Retina (tissue), 1 donor: Measurements from ENCODE around the gene GFAP.

Experiments
- DNase-seq: peaks from one replicate; pipeline ENCODE4 v3.0.0-alpha.2; 2016

The GFAP gene

DNA sequence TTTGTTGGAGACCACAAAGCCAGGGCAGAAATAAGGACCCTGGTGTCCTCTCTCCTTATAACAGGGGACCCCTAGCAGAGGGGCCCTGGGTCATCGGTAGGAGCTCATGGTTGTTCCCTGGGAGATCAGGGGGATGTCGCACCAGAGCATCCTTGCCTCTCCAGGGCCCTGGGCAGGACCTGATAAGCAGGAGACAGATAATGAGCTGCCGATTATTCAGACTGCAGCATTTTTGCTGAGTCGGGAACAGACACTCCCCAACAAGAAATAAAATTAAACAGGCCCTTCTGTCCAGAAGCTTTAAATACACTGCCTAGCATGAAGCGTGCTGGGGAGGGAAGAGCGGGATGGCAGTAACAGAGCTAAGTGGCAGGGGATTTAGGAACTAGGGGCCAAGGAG is 15.4 kb upstream of the GFAP start:
- no peak for DNase-seq

DNA sequence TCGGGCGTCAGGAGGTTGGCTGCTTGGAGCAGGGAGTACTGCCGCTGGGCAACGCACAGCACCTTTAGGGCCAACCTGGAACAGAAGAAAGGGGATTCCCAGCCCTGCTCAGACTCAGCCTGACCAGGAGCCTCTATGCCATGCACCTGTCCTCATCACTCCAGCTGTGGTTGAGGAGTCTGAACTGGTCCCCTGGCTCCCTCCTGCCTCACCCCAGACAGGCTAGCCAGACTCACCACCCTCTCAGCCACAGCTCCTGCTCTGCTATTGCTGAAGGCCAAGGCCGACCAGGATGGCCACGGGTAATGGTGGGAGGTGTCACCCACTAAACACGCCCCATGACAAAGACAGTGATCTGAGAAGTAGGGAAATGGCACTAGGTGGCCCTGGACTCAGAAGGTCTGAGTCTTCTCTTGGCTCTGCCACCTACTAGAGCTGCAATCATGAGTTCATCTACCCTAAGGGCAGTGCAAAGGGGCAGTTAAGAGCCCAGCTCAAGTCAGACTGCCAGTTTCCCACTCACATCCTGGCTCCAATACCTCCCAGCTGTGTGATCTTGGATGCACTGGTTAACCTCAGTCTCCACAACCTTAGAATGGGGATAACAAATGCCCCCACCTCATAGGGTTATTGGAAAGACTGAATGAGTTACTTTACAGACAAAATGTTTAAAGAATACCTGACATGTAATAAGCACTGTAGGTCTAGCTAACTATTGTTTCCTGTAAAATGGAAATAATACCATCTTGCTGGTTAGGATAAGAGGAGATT is 13.8 kb upstream of the GFAP start:
- DNase-seq, result no peak

- no peak for DNase-seq
These were observed 12.8 kb upstream of the GFAP start for GRCh38 chr17:44928136-44928535.

DNA sequence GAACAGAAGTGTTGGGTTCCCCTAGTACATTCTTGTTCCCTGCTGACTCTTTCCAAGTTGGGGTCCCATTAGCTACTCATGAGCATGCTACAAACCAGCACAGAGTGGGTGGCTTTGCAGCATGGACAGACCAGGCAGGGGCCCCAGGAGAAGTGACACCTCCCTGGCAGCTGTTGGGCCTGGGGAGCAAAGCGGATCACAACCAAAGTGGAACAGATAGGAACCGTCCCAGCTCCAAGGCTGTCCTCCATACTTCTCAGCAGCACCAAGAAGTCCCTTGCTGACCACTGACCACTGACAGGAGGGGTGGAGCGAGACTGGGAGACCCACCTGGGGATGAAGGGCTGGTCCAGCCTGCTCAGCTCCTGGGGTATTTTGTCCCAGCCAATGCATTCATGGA is 12.4 kb upstream of the GFAP start:
- DNase-seq, result no peak

DNA sequence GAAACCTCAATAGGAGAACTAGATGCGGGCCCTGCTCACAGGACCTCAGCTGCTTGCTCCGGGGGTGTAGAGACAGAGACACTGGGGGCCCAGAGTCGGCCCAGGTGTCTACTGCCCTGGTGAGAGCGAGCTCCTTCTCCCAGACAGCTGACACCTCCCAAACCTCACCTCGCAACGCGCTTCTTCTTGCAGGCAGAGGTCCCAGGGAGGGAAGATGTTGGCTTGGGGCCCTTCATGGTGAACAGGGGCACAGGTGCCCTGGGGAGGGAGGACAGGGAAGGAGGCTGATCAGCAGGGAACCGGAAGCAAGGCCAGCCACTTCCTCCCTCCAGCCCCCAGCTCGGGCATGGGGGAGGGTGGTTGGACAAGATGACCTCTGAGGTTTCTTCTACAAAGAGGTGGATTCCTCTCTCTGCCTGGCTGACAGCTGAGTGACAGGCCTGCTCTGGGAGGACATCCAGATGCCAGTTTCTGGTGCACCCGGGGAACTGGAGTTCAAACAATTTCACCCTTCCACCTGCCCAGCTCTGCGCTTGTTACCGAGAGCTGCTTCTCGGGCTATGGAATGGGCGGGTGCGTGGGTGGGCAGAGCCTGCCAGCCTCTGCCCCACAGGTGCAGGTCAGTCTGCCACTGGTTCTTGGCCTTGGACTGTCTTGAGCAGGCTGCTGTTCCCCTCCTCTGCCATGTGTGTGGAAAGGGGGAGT is 11.7 kb upstream of the GFAP start:
- DNase-seq, result no peak

GRCh38 chr17:44925731-44926697 is 10.7 kb upstream of the GFAP start:
- no peak for DNase-seq

- no peak for DNase-seq
These were observed 8.8 kb upstream of the GFAP start for GRCh38 chr17:44924107-44924544.

DNA sequence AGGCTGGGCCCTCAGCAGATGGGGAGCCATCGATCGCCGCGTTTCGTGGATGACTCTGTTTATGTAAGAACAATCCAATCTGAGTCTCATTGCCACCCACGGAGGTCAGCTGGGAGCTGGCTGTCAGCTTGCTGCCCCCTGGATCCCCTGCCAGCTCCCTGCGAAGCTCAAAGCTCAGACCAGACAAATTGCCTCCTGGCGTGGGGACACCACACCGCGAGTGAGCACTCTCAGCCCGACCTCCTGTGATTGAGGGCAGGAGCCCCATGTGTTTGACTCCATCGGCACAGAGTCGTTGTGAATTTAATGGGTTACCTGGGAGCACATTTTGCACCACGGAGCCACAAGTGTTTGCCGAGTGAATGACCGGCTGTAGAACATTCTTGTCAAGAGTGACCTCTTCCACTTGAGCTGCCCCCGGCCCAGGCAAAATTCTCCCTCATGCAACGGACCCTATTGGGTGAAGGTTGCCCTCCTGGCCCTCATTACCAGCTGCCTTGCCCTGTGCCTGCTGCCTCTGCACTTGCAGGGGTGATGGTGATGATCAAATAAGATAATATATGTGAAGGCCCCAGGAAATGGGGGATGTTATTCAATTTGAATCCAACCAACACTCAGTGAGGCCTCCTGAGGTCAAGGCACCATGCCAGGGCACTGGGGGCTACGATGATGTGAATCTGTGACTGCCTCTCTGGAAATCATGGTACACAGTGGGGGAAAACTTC is 7.6 kb upstream of the GFAP start:
- DNase-seq, result peak; percentile 56

GRCh38 chr17:44922136-44922535 is 6.8 kb upstream of the GFAP start:
- no peak for DNase-seq

DNA sequence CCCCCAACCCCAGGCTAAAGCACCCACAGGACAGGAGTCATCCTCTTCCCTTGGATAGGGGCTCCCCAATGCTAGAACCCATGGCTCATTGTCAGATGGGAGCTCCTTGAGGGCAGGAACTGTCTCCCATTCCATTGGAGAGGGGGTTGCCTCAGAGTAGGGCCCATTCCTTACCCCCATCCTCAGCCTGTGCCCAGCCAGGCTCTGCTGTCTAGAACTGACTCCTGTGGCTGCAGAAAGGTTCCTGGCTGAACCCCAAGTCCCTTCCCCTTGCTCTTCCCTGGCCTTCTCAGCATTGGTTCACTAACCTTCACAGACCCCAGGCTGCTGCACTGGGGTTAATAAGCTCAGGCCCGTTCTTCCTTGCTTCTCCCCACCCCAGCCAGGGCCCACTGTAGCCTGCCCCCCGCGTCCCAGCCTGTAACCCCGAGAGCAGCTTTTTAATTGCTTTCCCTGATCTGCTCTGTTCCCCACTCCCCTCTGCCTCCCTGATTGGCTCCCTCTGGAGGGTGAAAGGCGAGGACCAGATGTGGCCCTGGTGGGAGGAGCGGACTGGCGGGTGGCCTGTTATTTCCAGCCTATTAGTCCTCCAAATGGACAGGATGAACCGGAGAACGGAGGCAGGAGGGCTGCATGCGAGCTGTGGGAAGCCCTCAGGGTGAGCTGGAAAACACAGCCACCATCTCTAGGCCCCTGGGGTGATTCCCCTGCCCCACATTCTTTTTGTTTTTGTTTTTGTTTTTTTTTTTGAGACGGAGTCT is 6.0 kb upstream of the GFAP start:
- DNase-seq, result peak; percentile 81

DNA sequence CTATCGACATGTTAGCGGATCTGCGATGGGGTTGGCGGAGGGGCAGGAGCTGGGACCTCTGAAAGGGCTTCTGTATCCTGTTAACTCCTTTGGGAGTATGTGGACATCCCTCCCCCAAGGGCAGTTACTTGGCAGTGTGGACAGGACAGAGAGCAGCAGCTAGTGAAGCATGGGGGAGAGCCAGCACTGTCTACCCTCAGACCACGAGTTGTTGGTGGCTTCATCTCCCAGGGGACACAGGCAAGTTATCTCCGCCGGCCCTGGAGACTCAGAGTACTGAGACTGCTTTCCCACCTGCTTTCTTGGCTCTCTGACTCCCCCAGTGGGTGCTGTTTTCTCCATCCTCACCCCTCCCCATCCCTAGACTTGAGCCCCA is 5.3 kb upstream of the GFAP start:
- DNase-seq, result no peak

- DNase-seq, result peak; percentile 82
These were observed 4.7 kb upstream of the GFAP start for GRCh38 chr17:44919885-44920564.

GRCh38 chr17:44919411-44919810 is 4.1 kb upstream of the GFAP start:
- DNase-seq, result no peak

- no peak for DNase-seq
These were observed 2.7 kb upstream of the GFAP start for GRCh38 chr17:44918006-44918405.

- DNase-seq, result no peak
These were observed 2.2 kb upstream of the GFAP start for GRCh38 chr17:44917456-44917855.

- DNase-seq, result no peak
These were observed 1.5 kb upstream of the GFAP start for GRCh38 chr17:44916781-44917241.

- no peak for DNase-seq
These were observed 821 bp upstream of the GFAP start for GRCh38 chr17:44915862-44916780.

- no peak for DNase-seq
These were observed 515 bp downstream of the GFAP start for GRCh38 chr17:44914698-44915271.

DNA sequence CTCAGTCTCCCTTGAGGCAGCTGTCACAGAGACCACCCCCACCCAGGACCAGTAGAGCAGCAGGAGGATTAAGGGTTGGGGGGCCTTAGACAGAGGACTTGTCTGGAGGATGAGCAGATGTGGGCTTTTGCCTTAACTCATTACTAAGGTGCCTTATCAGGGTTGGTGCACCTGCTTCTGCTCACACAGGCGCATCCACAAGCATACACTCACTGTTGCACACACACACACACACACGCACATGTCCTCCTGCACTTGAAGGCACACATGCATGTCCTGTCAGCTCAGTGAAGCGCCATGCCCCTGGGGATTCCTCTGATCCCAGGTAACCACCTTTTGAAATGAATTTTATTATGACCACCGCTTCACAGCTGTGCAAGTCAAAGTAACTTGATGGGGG is 1.2 kb downstream of the GFAP start:
- no peak for DNase-seq

DNA sequence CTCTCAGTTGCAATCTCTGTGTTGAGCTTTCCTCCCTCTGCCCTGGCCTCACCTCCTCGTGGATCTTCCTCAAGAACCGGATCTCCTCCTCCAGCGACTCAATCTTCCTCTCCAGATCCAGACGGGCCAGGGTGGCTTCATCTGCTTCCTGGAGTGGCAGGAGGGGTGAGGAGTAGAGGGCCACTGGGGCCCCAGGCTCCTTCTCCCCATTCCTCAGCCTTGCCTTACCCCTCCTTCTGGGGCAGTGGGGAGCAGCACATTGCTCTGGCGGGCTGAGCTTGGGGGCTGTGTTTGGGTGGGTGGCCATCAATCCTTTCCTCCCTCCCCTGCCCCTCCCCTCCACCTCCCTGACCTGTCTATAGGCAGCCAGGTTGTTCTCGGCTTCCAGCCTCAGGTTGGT is 1.6 kb downstream of the GFAP start:
- no peak for DNase-seq
